Panc1 (cell line): ENCODE results near the gene PRKAG2.

Experiments used
- POLR2AphosphoS5 ChIP-seq: IDR thresholded peaks from 2 replicates; pipeline ENCODE4 v1.6.1; 2012; ENCODE audit warnings: mild to moderate bottlenecking, low read depth, low read length, moderate library complexity
- SIN3A ChIP-seq: IDR thresholded peaks from 2 replicates; pipeline ENCODE4 v1.6.1; 2012; ENCODE audit warnings: low read depth, mild to moderate bottlenecking, low read length, moderate library complexity, borderline replicate concordance; ENCODE audit not compliant: insufficient read depth
- TCF7L2 ChIP-seq: IDR thresholded peaks from 2 replicates; pipeline ENCODE4 v1.6.1; 2011; ENCODE audit warnings: mild to moderate bottlenecking, low read depth, low read length, inconsistent platforms
- TF ChIP-seq, protein P1 (sequence below): fragments of 450-650 bp; IDR thresholded peaks from 2 replicates; pipeline ENCODE4 v1.5.1; 2017; ENCODE audit warnings: mild to moderate bottlenecking
- TF ChIP-seq, protein P2 (sequence below), 2 experiments: IDR thresholded peaks; 2 replicates each; pipeline ENCODE4 v1.6.1; 2011 to 2012; ENCODE audit warnings: low read depth in 2 of 2, control low read depth in 1 of 2, low read length in 1 of 2, mild to moderate bottlenecking in 1 of 2, moderate library complexity in 1 of 2; ENCODE audit not compliant: insufficient read depth in 1 of 2

DNA sequence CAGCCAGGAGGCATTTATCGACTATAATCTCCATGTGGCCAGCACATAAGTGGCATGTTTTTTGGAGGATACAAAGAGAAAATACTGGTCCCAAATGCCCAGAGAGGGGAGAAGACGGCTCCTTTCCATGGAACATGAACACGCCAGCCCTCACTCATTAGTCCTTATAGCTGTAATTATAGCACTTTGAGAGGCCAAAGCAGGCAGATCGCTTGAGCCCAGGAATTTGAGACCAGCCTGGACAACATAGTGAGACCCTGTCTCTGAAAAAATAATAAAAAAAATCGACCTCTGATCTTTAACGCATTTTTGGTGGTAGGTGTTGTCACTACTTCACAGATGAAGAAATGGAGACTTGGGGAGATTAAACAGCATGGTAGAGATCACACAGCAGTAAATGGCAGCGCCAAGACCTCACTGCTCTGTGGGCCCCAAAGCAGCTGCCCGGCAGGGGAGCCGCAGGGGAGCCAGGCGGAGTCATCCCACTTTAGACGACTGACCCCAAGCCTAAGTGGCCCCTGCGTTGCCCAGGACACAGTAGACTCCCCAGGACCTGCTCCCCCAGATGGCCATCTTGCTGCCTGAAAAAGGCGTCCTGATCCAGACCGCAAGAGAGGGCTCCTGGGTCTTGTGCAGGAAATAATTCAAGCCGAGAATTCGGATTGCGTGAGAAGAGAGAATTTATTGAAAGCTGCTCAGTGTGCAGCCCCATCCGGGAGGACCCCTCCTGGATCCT, 21.2 kb upstream of the PRKAG2 start:
- no peak for TF ChIP-seq POLR2AphosphoS5
- TF ChIP-seq, protein P1, sequence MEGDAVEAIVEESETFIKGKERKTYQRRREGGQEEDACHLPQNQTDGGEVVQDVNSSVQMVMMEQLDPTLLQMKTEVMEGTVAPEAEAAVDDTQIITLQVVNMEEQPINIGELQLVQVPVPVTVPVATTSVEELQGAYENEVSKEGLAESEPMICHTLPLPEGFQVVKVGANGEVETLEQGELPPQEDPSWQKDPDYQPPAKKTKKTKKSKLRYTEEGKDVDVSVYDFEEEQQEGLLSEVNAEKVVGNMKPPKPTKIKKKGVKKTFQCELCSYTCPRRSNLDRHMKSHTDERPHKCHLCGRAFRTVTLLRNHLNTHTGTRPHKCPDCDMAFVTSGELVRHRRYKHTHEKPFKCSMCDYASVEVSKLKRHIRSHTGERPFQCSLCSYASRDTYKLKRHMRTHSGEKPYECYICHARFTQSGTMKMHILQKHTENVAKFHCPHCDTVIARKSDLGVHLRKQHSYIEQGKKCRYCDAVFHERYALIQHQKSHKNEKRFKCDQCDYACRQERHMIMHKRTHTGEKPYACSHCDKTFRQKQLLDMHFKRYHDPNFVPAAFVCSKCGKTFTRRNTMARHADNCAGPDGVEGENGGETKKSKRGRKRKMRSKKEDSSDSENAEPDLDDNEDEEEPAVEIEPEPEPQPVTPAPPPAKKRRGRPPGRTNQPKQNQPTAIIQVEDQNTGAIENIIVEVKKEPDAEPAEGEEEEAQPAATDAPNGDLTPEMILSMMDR: no peak
- no peak for TF ChIP-seq SIN3A
- TF ChIP-seq, protein P2, sequence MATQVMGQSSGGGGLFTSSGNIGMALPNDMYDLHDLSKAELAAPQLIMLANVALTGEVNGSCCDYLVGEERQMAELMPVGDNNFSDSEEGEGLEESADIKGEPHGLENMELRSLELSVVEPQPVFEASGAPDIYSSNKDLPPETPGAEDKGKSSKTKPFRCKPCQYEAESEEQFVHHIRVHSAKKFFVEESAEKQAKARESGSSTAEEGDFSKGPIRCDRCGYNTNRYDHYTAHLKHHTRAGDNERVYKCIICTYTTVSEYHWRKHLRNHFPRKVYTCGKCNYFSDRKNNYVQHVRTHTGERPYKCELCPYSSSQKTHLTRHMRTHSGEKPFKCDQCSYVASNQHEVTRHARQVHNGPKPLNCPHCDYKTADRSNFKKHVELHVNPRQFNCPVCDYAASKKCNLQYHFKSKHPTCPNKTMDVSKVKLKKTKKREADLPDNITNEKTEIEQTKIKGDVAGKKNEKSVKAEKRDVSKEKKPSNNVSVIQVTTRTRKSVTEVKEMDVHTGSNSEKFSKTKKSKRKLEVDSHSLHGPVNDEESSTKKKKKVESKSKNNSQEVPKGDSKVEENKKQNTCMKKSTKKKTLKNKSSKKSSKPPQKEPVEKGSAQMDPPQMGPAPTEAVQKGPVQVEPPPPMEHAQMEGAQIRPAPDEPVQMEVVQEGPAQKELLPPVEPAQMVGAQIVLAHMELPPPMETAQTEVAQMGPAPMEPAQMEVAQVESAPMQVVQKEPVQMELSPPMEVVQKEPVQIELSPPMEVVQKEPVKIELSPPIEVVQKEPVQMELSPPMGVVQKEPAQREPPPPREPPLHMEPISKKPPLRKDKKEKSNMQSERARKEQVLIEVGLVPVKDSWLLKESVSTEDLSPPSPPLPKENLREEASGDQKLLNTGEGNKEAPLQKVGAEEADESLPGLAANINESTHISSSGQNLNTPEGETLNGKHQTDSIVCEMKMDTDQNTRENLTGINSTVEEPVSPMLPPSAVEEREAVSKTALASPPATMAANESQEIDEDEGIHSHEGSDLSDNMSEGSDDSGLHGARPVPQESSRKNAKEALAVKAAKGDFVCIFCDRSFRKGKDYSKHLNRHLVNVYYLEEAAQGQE (IDR thresholded peaks at IDR 0.05; ENCODE audit: insufficient read depth in 1 of 2, low read depth in 2 of 2, low read length in 1 of 2): no peak
- TF ChIP-seq TCF7L2: no peak
